HG02885 (cell line): Measurements from ENCODE around the gene GPR107.

Source experiments
- ATAC-seq: cut with Tn5 transposase; IDR thresholded peaks from one replicate; pipeline ENCODE4 v1.9.1; 2021; ENCODE audit warnings: mild to moderate bottlenecking; ENCODE audit not compliant: unreplicated experiment, poor library complexity

Gene GPR107

DNA sequence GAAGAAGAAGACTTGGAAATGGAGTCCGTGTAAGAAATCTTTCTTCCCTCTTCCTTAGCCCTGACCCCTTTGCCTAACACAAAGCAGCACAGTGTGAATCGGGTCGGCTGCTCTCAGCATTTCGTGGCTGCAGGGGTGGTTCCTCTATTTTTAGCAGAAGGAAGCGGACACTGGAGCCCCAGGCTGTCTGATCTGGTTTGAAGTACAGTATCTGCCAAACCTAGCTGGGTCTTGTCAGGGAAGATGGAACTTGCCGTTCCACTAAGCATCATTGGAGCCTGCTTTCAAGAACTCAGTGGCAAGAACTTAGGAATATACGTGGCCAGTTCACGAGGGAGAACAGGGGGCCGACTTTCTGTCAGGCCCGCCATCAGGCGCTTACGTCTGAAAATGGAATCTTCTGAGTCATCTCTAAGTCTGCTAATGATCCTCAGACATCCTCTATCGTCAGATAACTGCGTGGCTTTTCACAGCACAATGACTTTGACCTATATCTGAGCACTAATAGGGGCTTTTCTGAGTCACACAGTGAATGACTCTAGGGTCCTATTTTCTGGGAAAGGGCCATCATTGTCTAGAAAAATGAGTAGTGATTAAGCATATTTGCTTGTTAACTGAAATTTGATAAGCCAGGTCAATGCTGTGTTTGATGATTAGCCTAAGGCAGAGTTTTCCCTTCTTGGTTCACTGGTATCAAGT is 75.2 kb downstream of the GPR107 start:
- peak; percentile 61 for ATAC-seq

DNA sequence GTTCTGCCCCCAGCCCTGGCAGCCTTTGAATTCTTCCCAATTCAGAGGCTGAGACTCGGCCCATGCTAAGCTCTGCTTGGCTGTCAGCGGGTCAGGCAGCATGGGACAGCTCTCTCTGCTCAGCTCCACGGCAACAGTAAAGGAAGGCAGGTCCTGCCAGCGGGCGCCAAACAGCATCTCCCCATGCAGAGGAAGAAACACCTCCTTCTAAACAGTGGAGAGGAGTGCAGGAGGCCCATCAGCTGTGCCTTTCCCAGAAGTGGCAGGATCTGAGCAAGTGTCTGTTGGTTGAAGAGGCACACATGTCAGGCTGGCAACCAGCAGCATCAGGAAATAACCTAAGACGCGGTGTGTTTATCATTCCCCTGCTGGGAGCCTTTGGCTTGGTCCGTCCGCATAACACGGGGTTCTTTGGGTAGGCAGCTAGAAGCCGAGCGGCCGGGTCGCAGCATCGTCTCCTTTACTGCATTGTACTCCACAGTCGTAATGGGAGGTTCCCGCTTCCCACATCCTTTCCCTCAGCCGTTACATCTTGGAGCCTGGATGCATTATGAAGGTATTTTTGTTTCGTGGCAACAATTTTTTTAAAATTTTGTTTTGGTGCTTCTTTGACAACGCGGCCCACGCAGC is 75.8 kb downstream of the GPR107 start:
- no peak for ATAC-seq

DNA sequence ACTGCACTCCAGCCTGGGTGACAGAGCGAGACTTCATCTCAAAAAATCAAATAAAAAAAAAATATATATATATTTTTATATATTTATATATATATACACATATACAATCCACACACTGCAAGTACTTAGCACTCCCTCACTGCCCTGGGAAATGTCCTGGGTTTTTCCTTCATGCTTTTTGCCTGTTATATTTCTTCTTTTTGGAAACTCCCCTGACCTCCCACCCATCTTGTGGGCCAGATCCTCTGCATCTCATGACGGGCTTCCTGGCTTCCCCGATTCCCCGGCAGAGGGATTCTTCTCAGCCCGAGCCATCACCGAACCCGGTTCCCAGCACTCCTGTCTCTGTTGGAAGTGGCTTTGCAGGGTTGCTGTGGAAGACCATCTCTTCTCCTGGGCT is 79.0 kb downstream of the GPR107 start:
- ATAC-seq = no peak

DNA sequence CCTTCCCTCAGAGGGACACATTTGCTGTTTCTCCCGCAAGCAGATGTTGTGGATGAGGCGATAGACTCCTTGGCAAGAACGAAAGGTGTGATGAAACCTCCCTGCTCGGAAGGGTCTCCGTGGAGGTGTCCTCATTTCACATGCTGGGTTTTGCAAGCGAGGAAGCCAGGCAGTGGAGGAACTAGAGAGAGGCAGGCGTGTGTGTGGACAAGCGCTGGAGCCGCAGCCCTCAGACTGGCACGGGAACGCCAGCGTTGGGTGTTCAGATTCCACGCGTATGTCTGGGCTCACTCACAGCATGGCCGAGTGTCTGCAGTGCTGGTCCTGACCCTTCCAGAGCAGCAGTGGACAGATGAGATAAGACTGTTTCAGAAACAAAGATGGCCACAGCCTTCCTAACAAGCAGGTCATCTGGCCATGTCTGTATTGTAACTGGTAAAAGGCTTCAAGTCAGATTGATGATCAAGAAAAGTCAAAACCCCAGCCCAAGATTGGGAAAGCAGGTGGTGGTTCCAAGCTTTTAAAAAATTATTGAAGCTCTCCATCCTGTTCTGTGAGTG is 83.5 kb downstream of the GPR107 start:
- no peak for ATAC-seq

DNA sequence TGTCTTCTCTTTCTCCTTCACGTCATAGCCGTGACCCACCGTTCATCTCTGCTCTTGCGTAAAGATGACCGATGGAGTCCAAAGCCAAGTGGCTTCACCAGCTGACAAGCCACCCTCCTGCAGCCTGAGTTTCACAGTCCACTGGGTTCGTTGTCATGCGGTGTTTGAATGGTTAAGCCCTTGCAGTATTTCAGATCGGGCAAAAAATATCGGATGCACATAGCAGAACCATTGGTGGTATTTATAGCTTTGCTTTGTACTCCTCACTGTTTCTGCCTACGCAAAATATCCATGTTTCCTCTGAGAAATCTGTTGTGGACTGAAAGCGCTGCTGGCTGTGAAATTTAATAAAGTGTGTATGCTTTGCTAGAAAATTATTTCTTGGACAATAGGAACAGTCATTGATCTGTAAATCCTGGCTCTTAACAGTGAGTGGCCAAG is 84.0 kb downstream of the GPR107 start:
- no peak for ATAC-seq

DNA sequence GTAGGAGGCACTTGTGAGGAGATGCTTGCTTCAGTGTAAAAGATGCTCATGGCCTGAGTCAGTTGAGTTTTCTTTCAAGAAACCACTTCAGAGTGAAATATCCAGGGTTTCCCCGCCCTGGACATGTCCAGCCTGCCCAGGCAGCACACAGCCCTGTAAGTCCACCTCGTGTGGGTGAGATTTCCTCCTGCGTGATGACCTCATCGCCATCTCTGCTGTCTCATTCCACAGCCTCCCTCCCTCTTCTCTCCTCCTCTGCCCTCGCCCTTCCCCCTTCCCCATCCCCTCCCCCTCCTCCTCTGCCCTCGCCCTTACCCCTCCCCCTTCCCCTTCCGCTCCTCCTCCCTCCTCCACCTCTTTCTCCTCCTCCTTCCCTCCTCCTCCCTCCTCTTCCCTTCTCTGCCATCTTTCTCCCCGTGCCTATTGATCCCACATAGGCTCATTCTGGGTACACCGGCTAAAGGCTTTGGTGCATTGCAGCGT is 84.5 kb downstream of the GPR107 start:
- ATAC-seq = no peak

DNA sequence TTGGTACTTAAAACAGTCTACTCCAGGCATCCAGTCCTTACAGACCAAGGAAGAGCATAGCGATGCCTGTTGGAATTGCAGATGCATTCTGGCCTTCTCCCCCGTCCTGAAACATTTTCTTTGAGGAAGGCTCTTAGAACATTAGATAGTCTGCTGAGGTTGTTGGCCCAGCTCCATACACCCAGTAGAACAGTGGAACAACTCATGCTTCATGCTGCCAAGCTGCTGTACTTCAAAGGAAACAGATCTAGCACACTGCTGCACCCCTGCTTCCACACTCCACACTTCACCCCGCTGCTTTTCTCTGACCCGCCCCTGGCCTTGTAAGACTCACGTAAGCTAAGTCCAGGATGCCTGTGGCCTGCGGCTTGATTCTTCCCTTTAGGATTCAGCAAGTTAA is 85.1 kb downstream of the GPR107 start:
- ATAC-seq = no peak

DNA sequence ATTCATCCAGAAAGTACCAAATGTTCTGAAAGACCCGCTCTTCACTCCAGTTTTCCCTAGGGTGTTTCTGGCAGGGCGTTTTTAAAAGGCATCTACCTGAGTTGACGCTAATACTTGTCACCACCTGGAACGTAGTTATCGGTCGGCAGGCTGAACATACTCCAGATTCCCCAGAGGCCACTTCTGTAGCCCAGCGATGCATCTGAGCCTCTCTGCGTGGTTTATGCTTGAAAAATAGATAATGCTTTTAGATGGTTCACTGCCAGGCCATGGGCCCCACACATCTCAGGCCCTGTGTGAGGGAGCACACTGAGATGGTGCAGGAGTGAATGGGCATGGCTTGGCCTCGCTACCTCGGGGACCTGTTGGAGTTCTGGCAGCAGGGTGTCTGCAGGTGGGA is 85.5 kb downstream of the GPR107 start:
- ATAC-seq = no peak

DNA sequence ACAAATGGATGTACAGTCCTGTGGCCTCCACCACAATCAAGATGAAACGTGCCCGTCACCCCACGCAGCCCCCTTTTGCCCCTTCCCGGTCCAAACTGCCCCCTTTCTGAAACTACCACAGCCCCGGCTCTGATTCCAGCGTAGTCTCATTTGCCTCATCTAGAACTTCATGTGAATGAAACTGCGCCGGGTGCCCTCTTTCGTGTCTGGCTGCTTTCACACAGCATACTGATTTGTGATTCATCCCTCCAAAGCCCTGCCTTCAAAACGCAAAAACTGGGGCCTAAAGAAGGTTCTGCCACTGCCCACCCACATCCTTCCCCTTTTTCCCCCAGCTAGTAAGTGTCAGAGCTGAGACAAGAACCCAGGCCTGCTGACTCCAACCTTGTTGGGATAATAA is 87.0 kb downstream of the GPR107 start:
- no peak for ATAC-seq

DNA sequence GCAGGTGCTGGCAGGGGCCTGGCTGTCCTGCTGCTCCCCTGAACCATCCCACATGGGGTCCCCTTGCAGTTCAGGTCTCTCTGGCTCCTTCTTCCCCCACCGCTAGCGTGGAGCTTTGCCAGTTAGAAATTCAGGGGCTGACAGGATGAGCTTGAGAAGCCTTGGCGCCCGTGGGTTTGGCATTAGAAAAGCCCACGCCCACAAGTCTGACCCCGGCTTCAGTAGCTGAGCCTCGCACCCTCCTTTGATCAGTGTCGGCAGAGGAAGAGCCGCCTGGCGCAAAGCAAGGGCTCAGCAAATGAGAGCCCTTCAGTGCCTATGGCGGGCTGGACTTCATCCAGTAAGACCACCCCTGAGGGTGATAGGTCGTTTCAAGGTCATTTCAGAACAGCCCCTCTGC is 88.3 kb downstream of the GPR107 start:
- ATAC-seq = no peak

DNA sequence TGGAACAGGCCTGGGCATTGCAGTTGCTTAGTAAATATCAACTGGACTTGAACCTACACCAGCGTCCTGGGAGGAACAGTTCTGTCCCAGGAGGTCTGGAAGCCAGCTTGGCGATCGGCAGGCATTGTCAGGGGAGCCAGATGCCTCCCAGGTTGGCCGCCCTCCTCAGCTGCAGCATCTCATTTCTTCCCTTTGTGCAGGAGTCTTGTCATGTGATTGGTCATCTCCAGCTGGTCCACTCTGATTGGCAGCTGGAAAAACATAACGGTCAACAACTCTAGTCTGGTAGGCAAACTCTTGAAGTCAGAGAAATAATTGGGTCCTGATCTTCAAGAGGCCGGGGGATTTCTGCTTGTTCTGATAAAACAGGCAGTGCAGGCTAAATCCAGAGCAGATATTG is 88.9 kb downstream of the GPR107 start:
- ATAC-seq = no peak

DNA sequence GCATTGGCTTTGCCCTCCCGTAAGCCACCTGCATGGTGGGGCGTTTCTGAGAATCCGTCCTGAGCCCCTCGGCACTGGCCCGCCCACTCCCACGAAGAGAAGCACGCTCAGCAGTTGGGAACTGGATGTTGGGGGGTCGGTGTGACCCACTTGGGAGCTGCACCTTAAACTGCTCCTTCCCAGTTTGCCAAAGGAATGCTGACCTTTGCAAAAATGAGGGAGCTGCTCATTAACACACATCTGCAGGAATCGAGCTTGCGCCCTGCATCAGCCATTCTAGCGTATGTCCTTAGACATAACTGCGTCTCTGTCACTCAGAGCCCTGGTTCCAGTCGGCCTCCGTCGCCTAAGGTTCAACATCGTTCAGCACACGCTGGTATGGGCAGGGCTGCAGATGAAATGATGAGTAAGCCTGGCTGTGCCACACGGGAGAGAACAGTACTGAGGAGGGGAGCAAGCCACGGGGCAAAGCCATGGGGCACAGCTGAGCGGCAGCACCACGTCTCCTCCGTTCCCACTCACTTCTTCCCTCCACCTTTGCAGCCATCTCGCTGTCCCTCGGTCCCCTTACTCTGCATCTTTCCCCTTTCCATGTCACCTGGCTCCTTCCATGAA is 89.7 kb downstream of the GPR107 start:
- ATAC-seq = no peak

DNA sequence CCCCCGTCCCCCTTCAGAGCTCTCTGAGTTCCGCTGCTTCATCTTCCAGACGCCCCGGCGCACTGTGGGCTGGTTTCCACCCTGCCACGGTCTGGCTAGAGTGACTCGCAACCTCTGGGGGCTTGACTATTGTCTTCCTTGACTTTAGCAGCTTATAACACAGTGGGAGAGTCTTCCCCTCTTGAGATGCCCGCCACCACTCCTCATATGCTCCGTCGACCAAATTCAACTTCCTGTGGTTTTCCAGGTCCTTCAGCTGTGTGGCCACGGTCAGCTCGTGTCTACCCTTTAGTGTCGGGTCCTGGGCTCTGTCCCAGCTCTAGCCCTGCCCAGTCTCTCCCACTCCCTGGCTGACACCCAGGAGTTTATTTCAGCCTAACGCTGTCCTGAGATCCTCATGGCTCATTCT is 90.3 kb downstream of the GPR107 start:
- ATAC-seq = no peak

DNA sequence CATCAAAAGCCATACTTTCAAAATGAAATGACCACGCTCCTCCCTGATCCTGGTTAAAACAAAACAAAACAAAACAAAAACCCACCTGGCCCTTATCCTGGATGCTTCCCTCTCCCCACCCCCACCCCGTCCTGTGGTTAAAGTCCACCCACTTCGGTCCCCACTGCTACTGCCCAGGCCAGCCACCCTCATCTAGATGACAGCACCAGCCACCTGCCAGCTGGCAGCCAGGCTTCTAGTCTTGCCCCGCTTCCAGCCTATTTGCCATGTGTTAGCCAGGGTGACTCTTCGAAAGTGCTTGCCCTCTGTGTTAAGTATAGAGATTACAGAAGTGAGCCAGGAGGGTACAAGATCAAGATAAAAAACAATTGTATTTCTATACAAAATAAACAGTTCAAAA is 91.0 kb downstream of the GPR107 start:
- no peak for ATAC-seq

DNA sequence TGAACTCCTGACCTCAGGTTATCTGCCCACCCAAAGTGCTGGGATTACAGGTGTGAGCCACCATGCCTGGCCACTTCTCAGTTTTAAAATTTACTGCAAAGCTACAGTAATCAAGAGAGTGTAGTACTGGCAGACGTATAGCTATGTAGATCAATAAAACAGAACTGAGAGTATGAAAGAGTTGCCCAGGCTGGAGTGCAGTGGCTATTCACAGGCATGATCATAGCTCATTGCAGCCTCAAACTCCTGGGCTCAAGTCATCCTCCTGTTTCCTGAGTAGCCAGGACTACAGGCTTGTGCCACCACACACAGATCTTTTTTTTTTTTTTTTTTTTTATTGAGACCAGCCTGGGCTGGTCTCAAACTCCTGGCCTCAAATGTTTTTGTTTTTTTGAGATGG is 92.0 kb downstream of the GPR107 start:
- no peak for ATAC-seq

DNA sequence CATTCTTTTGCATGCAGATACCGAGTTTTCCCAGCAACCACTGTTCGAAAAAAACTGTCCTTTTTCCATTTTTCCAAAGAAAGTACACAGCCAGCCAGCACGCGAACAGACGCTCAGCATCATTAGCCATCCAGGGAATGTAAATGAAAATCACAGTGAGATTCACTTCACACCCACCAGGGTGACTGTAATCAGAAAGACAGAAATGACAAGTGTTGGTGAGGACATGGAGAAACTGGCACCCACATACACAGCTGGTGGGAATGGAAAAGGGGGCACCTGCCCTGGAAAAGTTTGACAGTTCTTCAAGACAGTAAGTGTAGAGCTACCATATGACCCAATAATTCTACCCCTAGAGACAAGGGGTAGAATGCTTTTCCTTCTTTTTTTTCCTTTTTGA is 93.5 kb downstream of the GPR107 start:
- ATAC-seq = no peak

DNA sequence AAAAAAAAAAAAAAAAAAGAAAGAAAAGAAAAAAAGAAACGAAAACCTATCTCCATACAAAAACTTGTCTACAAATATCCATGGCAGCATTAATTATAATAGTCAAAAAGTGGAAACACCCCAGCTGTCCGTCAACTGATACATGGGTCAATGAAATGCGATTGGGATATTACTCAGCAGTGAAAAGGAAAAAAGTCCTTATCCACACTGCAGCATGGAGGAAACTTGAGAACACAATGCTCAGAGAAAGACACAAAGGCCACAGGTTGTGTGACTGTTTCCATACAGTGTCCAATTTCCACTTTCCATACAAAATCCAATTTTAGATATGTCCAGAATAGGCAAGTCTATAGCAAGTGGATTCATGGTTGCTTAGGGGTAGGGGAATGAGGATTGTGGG is 94.2 kb downstream of the GPR107 start:
- no peak for ATAC-seq

DNA sequence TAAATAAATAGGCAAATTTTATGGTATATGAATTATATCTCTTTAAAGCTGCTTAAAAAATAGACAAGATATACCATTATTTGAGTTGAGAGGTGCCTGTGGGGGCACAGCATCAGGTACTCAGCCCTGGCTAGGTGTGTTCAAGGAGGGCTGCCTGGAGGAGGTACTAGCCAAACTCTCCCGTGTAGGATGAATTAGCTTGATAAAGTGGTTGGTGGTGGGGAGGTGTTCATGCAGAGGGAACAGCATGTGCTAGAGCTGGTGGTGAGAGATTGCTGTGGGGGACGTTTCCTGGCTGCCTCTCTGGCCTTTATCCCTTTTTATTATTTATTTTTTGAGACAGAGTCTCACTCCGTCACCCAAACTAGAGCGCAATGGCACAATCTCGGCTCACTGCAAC is 95.3 kb downstream of the GPR107 start:
- no peak for ATAC-seq

DNA sequence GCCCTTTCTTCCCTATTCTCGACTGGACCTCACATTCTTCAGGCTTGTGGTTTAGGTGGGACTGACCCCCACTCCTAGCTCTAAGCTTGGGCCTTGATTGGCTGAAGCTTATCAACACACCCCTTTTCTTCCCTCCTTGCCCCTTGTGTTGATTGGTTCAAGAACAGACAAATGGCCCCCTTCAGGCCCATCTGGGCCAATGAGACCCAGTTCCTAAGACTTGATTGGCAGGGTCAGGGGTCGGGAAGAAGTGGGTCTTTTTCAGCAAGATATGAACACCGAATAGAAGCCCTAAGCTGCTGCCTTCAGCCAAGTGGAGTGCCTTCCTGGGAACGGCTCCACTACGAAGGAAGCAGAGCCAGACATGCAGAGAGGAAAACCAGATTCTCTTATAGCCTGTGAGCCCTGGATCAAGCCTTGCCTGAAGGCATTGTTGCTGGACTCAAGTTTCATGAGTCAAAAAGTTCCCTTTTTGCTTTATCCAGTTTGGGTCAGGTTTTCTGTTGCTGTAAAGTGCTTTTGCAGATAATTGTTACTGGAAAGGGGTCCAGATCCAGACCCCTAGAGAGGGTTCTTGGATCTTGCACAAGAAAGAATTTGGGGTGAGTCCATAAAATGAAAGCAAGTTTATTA is 96.1 kb downstream of the GPR107 start:
- no peak for ATAC-seq

DNA sequence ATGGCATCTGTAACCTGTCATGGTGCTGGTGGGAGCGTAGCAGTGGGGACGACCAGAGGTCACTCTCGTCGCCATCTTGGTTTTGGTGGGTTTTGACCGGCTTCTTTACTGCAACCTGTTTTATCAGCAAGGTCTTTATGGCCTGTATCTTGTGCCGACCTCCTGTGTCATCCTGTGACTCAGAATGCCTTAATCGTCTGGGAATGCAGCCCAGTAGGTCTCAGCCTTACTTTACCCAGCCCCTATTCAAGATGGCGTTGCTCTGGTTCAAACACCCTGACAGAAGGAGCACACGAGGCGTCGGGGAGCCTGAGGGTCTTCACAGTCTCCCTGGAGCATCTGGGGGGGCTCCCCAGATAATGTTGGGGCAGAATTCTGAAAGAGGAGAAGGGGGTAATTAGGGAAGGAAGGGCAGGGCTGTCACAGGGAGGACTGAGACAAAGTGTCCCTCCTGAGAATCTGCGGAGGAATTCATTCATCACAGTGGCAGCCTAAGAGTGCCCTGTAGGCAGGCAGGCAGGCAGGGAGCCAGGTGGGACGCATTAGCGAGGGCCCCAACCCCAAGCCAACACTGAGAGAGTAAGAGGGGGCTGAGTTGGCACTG is 97.2 kb downstream of the GPR107 start:
- ATAC-seq = no peak

DNA sequence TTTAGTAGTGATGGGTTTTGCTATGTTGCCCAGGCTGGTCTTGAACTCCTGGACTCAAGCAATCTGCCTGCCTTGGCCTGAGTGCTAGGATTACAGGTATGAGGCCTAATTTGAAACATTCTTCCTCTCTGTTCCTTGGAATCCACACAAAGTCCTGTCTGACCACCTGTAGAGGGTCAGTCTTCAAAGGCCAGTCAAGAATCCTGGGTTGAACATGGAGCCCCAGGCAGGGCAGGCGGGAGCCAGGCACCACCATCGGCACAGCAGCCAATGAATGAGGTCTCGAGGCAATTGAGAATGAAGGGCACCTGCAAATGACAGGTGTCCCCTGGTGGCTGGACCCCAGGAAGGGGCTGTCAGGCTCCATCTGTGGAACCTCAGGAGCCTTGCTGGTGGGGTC is 101.1 kb downstream of the GPR107 start:
- no peak for ATAC-seq
